ENCODE measurements around the gene SNCG.
"Not testable (repeated sequence)": the region's sequence is repeated elsewhere in the genome, so short reads cannot be mapped to it uniquely, and the experiment has no call there.

Gene SNCG

DNA sequence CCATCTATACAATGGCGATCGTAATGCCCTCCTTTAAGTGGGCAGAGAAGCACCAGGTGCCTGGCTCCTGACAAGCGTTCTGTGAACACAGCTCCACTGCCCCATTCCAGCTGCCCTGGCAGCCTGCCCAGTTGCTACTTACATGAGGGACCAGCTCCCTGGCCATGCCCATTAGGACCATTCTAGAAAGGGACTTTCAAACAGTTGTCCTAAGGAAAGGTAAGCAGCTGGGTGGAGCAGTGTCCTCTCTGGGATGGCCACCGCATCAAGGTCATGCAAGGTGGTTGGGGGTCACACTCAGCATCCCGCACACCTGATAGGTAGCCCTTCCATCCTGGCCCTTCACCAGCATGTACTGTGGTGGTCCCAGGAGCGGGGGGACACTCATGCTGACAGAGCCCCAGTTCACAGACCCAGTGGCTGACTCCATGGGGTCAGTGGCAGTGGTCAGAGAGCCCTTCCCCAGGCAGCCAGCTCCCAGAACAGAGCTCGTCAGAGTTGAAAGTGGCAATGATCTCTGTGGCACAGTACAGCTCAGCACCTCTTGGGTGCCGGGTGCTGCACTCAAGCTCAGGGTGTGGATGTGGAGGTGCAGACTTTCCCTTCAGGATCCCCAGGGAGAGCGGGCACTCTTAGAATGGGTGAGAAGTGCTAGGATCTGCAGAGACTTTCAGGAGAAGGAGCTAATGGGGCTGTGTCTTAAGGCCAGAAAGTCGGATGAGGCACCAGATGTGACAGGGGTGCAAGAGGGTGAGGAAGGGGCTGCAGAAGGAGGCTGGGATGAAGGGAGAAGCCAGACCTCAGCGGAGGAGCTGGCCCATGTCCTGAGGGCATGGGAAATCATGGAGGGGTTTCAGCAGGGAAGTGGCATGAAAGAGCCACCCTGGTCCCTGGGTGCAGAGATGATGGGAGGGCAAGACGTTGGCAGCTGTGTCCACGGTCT lies 11.9 kb upstream of the SNCG start:
- peak; percentile 63 to 81 for DNase-seq
- Histone ChIP-seq H3K36me3 (peaks cover 0 to 19% (median 0%) of the 10 kb centered on the region in 3 donors), H3K4me1 (peaks cover 3 to 51% (median 27%) of the 10 kb centered on the region in 4 donors), H3K27me3 (no peaks in the 10 kb centered on the region), H3K27ac (peak overlapping the region; percentile 60 to 68), H3K4me3 (no peak overlapping the region), H3K9me3 (no peaks in the 10 kb centered on the region)
- intact Hi-C loops (cut with DNase I; ENCODE audit: low total_unique reads) = no loop called here
- TF ChIP-seq, protein P1, sequence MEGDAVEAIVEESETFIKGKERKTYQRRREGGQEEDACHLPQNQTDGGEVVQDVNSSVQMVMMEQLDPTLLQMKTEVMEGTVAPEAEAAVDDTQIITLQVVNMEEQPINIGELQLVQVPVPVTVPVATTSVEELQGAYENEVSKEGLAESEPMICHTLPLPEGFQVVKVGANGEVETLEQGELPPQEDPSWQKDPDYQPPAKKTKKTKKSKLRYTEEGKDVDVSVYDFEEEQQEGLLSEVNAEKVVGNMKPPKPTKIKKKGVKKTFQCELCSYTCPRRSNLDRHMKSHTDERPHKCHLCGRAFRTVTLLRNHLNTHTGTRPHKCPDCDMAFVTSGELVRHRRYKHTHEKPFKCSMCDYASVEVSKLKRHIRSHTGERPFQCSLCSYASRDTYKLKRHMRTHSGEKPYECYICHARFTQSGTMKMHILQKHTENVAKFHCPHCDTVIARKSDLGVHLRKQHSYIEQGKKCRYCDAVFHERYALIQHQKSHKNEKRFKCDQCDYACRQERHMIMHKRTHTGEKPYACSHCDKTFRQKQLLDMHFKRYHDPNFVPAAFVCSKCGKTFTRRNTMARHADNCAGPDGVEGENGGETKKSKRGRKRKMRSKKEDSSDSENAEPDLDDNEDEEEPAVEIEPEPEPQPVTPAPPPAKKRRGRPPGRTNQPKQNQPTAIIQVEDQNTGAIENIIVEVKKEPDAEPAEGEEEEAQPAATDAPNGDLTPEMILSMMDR (IDR thresholded peaks at IDR 0.05) = no peak

DNA sequence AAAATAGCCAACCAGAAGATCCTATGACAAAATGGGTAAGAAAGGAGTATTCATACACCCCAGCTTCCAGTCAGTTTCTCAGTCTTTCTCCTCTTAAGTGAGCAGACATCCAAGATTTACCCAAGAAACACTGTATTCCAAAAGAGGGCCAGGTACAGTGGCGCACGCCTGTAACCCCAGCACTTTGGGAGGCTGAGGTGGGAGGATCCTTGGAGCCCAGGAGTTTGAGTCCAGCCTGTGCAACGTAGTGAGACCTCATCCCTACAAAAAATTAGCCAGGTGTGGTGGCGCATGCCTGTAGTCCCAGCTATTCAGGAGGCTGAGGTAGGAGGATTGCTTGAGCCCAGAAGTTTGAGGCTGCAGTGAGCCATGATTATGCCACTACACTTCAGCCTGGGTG lies 10.6 kb upstream of the SNCG start:
- peaks cover 3 to 53% (median 26%) of the 10 kb centered on the region in 4 donors for H3K4me1 ChIP-seq

DNA sequence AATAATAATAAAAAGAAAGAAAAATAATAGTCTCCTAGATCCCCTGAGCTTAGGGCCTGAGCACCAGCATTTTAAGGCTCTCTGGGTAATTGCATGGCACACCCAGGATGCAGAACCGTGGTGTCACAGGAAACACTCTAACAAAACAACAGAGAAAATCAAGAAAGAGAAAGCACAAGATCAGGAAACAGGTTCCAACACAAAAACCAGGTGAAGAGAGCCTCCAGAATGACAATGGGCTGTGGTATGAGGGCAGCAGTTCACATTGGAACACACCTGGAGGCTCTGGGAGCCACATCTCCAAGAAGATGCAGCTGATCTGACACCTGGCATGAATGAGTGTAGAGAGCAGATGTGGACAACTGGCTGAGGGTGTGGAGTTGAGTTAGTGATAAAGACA lies 8.1 kb upstream of the SNCG start:
- DNase-seq = peak; percentile 3 to 5
- Histone ChIP-seq H3K4me3 (no peak overlapping the region), H3K36me3 (no peaks in the 10 kb centered on the region), H3K27ac (no peak overlapping the region), H3K27me3 (no peaks in the 10 kb centered on the region), H3K4me1 (peaks cover 13 to 61% (median 40%) of the 10 kb centered on the region in 4 donors), H3K9me3 (no peaks in the 10 kb centered on the region)
- intact Hi-C loops (cut with DNase I; ENCODE audit: low total_unique reads) = no loop called here
- TF ChIP-seq, protein P1 (IDR thresholded peaks at IDR 0.05) = no peak

More for the DNA sequence above, 10.6 kb upstream of the SNCG start:
- H3K36me3 ChIP-seq = peaks cover 0 to 12% (median 0%) of the 10 kb centered on the region in 3 donors
- H3K9me3 ChIP-seq; H3K27ac ChIP-seq; H3K27me3 ChIP-seq; H3K4me3 ChIP-seq; intact Hi-C loops (cut with DNase I; ENCODE audit: low total_unique reads): not testable (repeated sequence)
- peak in 1 of 2 donors; percentile 0 for DNase-seq

DNA sequence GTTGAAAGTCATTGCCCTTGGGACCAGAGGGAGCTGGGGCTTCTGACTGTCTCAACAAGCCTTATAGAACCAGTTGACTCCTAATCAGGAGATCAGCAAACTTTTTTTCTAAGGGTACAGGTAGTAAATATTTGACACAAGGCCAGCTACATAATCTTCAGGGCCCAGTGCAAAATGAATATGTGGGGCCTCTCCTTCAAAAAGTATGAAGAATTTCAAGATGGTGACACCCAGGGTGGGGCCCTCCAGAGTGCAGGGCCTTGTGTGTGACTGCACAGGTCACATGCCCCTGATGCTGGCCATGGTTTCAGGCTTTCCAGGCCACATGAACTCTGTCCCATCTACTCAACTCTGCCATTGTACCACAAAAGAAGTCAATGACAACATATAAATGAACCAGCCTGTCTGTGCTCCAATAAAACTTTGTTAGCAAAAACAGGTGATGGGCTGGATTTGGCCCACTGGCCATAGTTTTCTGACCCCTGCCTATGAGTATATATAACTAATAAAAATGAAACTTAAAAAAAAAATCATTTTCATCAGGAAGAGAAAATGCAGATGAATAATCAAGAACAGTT lies 7.1 kb upstream of the SNCG start:
- Histone ChIP-seq H3K4me3 (no peak overlapping the region), H3K9me3 (no peaks in the 10 kb centered on the region), H3K27me3 (no peaks in the 10 kb centered on the region), H3K27ac (peak overlapping the region; percentile 91 to 94), H3K36me3 (no peaks in the 10 kb centered on the region), H3K4me1 (peaks cover 10 to 61% (median 40%) of the 10 kb centered on the region in 4 donors)
- TF ChIP-seq, protein P1 (IDR thresholded peaks at IDR 0.05) = no peak
- intact Hi-C loops (cut with DNase I; ENCODE audit: low total_unique reads) = no loop called here
- peak; percentile 14 to 34 for DNase-seq

DNA sequence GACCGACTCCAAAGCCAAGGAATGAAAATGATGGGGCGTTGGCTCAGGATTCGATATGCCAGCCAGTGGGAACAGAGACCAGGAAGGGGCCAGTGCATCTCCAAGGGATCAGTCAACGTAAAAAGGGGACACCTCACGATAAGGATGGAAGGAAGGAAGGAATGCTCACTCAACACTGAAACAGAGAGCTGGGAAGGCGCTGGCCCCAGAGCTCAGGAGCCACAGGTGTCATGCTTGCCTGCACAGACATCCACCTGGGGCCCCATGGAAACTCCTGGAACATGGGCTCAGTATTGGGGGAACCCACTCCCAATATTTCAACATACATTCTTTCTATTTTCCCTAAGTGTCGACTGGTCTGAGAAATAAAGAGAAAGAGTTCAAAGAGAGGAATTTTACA lies 6.3 kb upstream of the SNCG start:
- H3K27ac ChIP-seq = peak overlapping the region; percentile 91 to 94
- TF ChIP-seq, protein P1 (IDR thresholded peaks at IDR 0.05) = no peak
- intact Hi-C loops (cut with DNase I; ENCODE audit: low total_unique reads) = no loop called here
- H3K4me1 ChIP-seq = peaks cover 10 to 63% (median 45%) of the 10 kb centered on the region in 4 donors
- no peak overlapping the region for H3K4me3 ChIP-seq
- H3K9me3 ChIP-seq = no peaks in the 10 kb centered on the region
- peak in 1 of 2 donors; percentile 48 for DNase-seq
- no peaks in the 10 kb centered on the region for H3K27me3 ChIP-seq
- H3K36me3 ChIP-seq = no peaks in the 10 kb centered on the region

DNA sequence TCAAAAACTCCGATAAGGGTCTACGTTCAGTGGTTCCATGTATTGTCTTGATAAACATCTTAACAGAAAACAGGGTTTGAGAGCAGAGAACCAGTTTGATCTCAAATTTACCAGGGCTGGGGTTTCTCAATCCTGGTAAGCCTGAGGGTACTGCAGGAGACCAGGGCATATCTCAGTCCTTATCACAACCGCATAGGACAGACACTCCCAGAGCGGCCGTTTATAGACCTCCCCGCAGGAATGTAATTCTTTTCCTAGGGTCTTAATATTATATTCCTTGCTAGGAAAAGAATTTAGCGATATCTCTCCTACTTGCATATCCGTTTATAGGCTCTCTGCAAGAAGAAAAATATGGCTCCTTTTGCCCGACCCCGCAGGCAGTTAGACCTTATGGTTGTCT lies 5.7 kb upstream of the SNCG start:
- intact Hi-C loops (cut with DNase I; ENCODE audit: low total_unique reads); H3K36me3 ChIP-seq; DNase-seq; H3K4me3 ChIP-seq; H3K27me3 ChIP-seq; H3K9me3 ChIP-seq: not testable (repeated sequence)
- Histone ChIP-seq H3K4me1 (peaks cover 10 to 69% (median 51%) of the 10 kb centered on the region in 4 donors), H3K27ac (peak overlapping the region; percentile 91 to 94)
